Keratinocyte (primary cell): ENCODE data around the gene ZC3H10.

ENCODE experiments used
- EZH2 ChIP-seq: IDR thresholded peaks from one replicate; pipeline ENCODE4 v1.6.1; 2012; ENCODE audit warnings: inconsistent platforms, mild to moderate bottlenecking, low read length, moderate library complexity
- TF ChIP-seq, protein P1 (sequence below), 3 experiments: IDR thresholded peaks in 1 of 3; conservative IDR thresholded peaks in 1 of 3; optimal IDR thresholded peaks in 1 of 3; 2 replicates in 2 of 3; 3 replicates in 1 of 3; pipeline versions ENCODE3 to v1.5.1; 2011; ENCODE audit warnings: low read length in 3 of 3, mild to moderate bottlenecking in 3 of 3, moderate library complexity in 2 of 3, control low read depth in 1 of 3, inconsistent platforms in 1 of 3; ENCODE audit not compliant: insufficient read depth in 2 of 3; ENCODE audit errors: extremely low read depth in 1 of 3

DNA sequence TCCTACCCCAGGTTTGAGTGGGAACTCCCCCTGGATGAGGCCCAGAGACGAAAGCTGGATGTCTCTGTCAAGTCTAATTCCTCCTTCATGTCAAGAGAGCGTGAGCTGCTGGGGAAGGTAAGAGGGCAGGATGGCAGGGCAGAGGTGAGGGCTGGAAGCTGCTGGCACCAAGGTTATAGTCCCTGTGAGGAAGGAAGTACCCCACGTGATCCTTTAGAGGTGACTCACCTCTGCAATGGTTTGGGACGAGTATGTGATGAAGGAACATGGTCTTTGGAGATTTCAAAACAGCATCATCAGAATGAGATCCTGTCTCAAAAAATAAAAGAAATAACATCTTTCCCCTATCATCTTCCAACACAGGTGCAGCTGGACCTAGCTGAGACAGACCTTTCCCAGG, 25.2 kb downstream of the ZC3H10 start:
- TF ChIP-seq, protein P1, sequence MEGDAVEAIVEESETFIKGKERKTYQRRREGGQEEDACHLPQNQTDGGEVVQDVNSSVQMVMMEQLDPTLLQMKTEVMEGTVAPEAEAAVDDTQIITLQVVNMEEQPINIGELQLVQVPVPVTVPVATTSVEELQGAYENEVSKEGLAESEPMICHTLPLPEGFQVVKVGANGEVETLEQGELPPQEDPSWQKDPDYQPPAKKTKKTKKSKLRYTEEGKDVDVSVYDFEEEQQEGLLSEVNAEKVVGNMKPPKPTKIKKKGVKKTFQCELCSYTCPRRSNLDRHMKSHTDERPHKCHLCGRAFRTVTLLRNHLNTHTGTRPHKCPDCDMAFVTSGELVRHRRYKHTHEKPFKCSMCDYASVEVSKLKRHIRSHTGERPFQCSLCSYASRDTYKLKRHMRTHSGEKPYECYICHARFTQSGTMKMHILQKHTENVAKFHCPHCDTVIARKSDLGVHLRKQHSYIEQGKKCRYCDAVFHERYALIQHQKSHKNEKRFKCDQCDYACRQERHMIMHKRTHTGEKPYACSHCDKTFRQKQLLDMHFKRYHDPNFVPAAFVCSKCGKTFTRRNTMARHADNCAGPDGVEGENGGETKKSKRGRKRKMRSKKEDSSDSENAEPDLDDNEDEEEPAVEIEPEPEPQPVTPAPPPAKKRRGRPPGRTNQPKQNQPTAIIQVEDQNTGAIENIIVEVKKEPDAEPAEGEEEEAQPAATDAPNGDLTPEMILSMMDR (optimal IDR thresholded peaks at IDR 0.05 in 1 of 3, IDR thresholded peaks at IDR 0.05 in 1 of 3, conservative IDR thresholded peaks at IDR 0.05 in 1 of 3; ENCODE audit: extremely low read depth in 1 of 3, insufficient read depth in 2 of 3, low read length in 3 of 3) = no peak
- no peak for TF ChIP-seq EZH2
